SW480 (cell line): ENCODE measurements around the gene SEMA4B.
A peak's percentile ranks its signal among the peaks of the same experiment; 100 is the strongest.

Experiments used
- DNase-seq: peaks from one replicate; pipeline ENCODE4 v3.0.0-alpha.2; 2016; ENCODE audit warnings: low spot score

SEMA4B gene

GRCh38 chr15:90207252-90207651 is 6.1 kb downstream of the SEMA4B start:
- no peak for DNase-seq

- no peak for DNase-seq
Measured at GRCh38 chr15:90208356-90208755, 7.2 kb downstream of the SEMA4B start.

GRCh38 chr15:90209591-90209990 is 8.5 kb downstream of the SEMA4B start:
- no peak for DNase-seq

GRCh38 chr15:90210593-90210992 is 9.5 kb downstream of the SEMA4B start:
- DNase-seq = no peak

GRCh38 chr15:90211009-90211408 is 9.9 kb downstream of the SEMA4B start:
- no peak for DNase-seq

- peak; percentile 79 for DNase-seq
Measured at GRCh38 chr15:90211440-90212143, 10.5 kb downstream of the SEMA4B start.

GRCh38 chr15:90212221-90213098 is 11.3 kb downstream of the SEMA4B start:
- DNase-seq = no peak

GRCh38 chr15:90213122-90213817 is 12.1 kb downstream of the SEMA4B start:
- no peak for DNase-seq

- no peak for DNase-seq
Measured at GRCh38 chr15:90213818-90214204, 12.7 kb downstream of the SEMA4B start.

- no peak for DNase-seq
Measured at GRCh38 chr15:90214553-90215196, 13.5 kb downstream of the SEMA4B start.

GRCh38 chr15:90217671-90218394 is 16.7 kb downstream of the SEMA4B start:
- no peak for DNase-seq

- DNase-seq = no peak
Measured at GRCh38 chr15:90219421-90220141, 18.5 kb downstream of the SEMA4B start.

- DNase-seq = peak; percentile 75
Measured at GRCh38 chr15:90221246-90221900, 20.2 kb downstream of the SEMA4B start.

- DNase-seq = no peak
Measured at GRCh38 chr15:90222547-90222946, 21.4 kb downstream of the SEMA4B start.

GRCh38 chr15:90223441-90224165 is 22.5 kb downstream of the SEMA4B start:
- DNase-seq = no peak

- no peak for DNase-seq
Measured at GRCh38 chr15:90225047-90225446, 23.9 kb downstream of the SEMA4B start.

- no peak for DNase-seq
Measured at GRCh38 chr15:90225504-90226234, 24.5 kb downstream of the SEMA4B start.

- DNase-seq = no peak
Measured at GRCh38 chr15:90227336-90227735, 26.2 kb downstream of the SEMA4B start.
